CD4-positive, alpha-beta T cell treated with Interleukin-6 for 4 hours (primary cell): Measurements from ENCODE around the gene ZDHHC21.

ENCODE experiments used
- DNase-seq: peaks from one replicate; pipeline ENCODE4 v3.0.0-alpha.2; 2020; ENCODE audit warnings: mixed read lengths

The ZDHHC21 gene

DNA sequence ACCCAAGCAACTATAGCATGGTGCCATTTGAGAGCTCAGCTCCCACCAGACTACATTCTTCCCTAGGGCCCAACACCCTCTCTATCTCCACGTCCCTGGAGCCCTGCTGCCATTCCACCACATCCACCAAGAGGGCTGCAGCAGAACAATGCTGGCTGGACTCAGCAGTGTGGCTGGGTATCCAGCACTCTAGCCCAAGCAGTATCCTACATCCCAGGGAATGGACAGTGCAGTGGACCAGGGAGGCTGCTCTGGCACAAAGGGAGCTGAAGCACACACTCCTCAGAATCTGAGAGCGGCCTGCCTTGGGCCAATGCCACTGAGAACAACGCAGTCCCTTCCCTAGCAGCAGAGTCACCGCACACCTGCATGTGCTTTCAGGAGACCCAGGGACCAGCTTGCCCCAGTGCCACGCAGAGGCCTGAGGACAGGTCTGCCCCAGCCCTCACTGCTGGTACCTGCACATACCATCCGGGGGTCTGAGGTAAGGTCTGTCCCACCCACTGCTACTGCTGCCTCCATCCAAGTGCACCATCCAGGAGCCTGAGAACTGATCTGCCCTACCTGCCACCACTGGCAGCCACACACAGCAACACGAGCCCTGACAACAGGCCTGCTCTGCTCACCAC lies 95.9 kb downstream of the ZDHHC21 start:
- no peak for DNase-seq

DNA sequence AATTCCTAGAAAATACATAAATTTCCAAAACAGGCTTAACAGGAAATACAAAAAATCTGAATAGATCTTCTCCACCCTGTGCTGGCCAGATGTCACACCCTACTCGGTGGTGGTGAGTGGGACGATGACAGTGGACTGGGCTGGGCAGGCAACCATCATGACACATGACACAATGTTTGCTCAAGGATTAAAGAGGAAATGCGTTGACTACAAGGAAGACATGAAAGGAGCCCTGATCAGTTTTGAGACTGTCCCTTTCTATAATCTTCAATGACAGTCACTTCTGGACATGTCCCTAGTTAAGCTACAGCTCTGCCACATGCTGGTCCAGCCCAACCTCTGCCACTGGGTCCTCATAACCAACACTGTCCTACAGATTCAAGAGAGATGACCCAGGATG lies 99.8 kb downstream of the ZDHHC21 start:
- no peak for DNase-seq

DNA sequence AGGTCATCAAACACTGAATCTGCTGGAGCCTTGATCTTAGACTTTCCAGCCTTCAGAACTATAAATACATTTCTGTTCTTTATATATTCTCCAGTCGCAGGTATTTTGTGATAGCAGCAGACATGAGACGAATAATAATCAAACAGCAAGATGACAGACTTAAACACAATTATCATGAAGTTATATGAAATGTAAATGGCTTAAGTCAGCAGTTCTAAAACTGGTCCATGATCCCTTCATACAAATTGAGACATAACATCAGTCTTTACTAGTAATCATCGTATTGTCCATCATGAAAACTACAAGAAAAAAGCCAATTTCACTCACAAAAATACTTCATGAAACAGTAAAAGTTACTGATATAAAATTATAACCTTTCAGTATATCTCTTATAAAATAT lies 101.8 kb downstream of the ZDHHC21 start:
- DNase-seq, result no peak

DNA sequence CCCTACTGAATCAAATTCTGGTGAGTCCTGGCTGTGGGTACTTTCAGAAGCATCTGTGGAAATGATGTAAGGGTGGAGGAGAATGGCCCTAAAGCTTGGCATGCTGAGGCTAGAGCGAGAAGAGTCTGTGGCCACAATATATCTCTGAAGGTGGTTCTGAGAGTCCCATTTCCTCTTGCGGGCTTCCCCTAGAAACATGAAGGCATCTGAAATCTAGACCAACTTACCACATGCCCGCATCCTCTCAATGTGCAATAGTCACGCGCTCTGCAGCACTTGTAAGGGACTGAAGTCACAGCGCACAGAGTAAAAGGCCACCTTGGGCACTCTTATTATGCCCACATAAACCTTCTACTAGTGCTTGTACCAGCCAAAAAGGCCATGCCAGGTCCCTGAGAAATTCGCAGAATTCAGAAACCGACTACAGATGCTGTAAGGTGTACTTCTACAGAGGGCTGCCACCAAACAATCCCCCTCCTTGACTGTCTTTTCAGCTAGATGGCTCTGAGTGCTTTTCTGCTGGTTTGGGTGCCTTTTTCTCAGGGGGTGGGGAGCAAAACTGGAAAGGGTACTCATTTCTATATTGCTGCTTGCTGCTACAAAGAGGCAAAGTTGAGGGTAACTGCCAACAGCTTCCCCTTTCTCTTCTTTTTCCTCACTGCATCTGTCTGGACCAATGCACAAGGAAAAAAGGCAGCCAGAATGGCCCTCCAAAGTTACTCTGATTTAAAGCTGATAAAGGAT lies 107.3 kb downstream of the ZDHHC21 start:
- DNase-seq, result no peak

DNA sequence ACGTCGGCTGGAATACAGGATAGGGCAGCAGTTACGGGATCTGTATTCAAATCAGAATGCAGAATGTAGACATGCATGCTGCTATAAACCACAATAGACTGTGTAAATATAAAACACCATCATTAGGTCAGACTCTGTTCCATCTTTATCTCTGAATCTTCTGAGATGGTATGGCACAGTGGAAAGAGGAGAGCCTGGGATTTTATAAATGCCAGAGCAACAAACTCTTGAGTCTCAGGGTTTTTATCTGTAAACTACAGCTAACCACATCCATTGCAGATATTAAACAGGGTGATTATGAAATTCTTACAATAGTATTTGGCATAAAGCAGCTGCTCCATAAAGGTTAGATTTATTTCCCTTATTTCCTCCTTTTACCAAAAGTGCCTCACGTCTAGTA lies 108.7 kb downstream of the ZDHHC21 start:
- DNase-seq, result no peak

DNA sequence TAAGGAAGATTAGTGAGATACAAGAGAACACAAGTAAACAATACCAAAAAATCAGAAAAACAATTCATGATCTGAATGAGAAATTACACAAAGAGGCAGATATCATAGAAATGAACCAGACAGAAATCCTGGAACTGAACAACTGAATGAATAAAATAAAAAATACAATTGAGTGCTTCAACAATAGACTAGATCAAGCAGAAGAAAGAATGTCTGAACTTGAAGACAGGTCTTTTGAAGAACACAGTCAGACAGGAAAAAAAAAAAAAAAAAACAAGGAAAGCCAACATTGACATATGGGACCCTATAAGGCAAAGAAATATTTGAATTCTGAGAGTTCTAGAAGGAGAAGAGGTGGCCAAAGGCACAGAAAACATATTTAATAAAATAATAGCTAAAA lies 115.2 kb downstream of the ZDHHC21 start:
- no peak for DNase-seq

DNA sequence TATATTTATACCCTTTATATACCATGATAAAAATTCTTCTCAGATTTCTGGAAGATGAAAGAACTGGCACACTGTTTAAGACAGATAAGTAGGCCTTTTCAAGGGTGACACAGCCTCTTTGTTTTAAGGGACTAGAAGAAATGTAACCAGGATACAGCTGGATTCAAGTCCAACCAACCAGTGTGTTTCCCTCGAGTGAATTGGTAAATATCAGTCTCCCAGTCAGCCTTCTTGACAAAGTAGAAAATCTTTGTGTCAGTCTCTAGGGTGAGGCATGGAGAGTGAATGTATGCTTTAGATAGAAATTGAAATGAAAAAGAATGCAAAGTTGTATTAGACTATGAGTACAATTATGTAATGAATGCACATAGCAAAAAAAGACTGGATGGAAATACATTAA lies 119.1 kb downstream of the ZDHHC21 start:
- DNase-seq, result no peak

DNA sequence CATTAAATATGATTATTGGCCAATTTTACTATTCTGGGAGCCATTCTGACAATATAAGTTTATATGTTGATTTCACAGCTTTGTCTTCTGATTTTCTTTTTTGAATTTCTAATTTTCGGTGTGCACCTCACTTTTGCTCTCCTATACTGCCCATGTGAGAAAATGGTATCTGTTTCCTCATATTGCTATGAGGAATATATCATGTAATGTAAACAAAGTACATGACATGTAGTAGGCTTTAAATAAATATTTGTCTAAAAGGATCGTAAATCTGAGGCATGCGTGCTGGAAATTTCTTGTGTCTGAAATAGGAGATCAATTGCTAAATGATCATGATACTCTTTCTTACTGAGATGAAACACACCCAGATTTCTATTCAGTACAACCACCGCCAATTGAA lies 119.9 kb downstream of the ZDHHC21 start:
- DNase-seq, result no peak

DNA sequence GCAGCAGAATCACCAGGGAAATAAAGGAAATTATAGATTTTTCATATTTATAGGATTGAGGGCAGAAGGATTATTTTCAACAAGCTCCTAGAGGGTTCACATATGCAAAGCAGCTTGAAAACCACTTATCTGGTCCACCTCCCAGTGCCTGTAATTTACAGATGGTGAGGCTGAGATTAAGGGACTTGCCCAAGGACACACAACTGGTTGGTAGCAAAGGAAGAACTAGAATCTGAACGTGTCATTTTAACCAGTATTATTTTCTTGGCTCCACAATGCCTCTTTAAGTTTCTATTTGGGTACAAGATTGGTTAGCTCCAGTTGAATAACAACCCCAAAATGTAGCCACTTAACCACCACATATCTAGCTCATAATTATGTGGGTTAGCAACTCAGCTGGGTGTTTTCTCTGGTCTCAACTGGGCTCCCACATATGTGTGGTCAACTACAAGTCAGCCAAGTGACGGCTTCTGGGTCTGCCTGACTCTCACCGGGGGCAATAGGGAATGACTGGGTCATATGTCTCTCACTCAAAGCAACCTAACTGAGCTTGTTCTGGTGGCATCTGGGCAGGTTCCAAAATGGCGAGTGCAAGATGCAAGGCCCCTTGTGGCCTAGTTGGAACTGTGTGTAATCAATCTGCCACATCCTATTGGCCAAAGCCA lies 127.7 kb downstream of the ZDHHC21 start:
- no peak for DNase-seq

DNA sequence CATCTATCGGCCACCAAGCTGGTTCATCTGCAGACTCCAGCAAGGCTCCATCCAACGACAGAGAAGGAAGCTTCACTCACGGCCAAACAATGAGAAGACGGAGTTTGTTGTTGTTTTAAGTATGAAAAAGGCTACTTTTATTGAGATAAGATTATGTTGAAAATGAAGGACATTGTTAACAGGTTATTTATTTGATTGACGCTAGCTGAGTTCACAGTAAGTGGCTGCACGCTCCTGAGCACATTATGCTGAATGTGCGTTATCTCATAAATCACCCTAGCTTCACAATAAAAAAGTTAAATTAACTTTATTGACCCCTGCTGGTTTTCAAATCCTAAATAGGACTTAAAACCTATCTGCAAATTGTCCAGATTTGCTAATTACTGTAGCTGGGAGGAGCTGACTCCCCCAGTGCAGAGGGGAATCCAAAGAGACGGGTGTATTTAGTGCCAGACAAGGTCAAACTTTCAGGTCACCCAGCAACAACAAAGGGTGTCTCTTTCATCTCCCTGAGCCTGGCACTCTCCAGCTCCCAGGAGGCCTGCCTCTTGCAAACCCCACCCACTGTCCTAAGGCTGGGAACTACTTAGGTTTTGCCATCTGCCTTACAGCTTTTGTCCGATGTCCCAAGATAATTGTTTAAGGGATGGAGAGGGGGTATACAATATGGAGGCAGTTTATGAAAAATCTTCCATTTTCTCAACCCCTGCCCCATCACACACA lies 129.2 kb downstream of the ZDHHC21 start:
- no peak for DNase-seq

DNA sequence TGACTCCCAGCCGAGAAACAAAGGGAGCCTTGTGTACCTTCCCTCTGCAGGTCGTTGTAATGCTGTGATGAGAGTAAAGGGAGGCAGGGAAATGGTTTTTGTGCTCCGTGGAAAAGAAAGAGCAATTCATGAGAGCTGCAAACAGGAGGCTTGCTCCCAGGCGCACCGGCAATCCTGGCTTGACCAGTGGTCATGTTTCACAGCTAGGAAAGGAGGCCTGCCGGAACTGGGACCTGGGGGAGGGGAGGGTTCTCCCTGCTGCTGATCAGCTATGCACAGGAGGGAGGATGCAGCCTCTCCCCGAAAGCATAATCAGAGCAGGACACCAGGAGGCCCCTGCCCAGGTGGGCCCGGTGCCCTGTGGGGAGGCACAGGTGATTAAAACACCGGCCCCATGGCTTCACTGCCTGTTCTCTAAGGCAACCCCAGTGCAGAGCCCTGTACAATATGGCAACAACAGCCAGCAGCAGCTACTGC lies 131.3 kb downstream of the ZDHHC21 start:
- DNase-seq, result no peak
